MM.1S (cell line): Measurements from ENCODE around the gene SPR.

Experiments used
- EZH2 ChIP-seq: fragments of 300-600 bp; sonication (generic); optimal IDR thresholded peaks from 2 replicates; pipeline ENCODE3; 2017; ENCODE audit warnings: low read depth, mild to moderate bottlenecking, antibody characterized with exemption, low read length, mixed read lengths
- EZH2phosphoT487 ChIP-seq: fragments of 300-600 bp; sonication (generic); IDR thresholded peaks from 2 replicates; pipeline ENCODE4 v1.6.1; 2018; ENCODE audit warnings: antibody characterized with exemption, low read length
- TF ChIP-seq, protein P1 (sequence below): fragments of 300-600 bp; sonication (generic); IDR thresholded peaks from 2 replicates; pipeline ENCODE4 v1.5.1; 2016; ENCODE audit warnings: antibody characterized with exemption, low read length, mixed read lengths

GRCh38 chr2:72932045-72932740 is 45.0 kb downstream of the SPR start:
- TF ChIP-seq, protein P1, sequence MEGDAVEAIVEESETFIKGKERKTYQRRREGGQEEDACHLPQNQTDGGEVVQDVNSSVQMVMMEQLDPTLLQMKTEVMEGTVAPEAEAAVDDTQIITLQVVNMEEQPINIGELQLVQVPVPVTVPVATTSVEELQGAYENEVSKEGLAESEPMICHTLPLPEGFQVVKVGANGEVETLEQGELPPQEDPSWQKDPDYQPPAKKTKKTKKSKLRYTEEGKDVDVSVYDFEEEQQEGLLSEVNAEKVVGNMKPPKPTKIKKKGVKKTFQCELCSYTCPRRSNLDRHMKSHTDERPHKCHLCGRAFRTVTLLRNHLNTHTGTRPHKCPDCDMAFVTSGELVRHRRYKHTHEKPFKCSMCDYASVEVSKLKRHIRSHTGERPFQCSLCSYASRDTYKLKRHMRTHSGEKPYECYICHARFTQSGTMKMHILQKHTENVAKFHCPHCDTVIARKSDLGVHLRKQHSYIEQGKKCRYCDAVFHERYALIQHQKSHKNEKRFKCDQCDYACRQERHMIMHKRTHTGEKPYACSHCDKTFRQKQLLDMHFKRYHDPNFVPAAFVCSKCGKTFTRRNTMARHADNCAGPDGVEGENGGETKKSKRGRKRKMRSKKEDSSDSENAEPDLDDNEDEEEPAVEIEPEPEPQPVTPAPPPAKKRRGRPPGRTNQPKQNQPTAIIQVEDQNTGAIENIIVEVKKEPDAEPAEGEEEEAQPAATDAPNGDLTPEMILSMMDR, result no peak
- TF ChIP-seq EZH2 (no peak), EZH2phosphoT487 (no peak)
